Measurements from ENCODE around the gene RCHY1.

The RCHY1 gene

DNA sequence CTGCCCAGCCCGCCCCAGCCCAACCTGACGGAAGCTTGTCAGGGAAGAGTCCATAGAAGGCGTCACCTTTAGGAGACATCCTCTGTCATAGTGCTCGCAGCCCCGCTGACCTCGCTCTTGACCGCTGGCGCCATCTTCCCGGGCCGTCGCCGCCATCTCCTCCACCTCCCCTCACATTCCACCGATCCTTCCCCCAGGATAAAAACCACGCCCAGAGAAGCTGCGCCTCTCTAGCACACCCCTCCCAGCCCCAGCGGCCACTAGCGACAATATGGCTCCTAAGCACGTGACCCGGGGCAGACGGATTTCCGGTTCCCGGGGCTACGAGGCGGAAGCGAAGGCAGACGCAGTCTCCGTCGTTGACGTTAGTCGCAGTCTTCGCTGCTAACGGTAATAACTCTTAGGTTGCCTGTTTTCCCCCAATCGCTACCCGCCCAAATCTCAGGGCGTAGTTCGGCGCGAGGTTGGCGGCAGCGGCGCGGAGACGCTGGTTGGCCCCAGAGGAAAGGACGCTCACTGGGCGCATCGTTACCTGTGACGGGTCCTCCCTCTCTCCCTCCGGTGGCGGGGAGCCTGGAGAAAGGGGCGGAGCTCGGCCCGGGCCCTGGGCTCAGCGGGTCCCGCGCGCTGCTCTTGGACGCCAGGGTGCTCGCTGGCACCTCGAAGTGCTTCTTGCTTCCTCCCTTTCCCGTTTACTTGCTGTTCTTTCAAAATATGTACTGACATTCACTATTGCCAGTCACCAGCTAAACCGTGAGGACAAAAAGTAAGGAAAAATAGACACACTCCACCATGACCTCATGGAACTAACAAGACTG is at the start of gene RCHY1, which contains the start of gene THAP6:
TSS of gene RCHY1 (minus strand) at position 273 of the 818 bp plus-strand sequence. CDS start at position 156, 117 bp downstream.
TSS of gene THAP6 (plus strand) at position 343 of the 818 bp plus-strand sequence. CDS start 980 bp downstream, outside the sequence.
- 0 out of 2 replicates have a peak, but pooled peaks have one; percentile 6 for TF ChIP-seq CTCF (conservative IDR thresholded peaks at IDR 0.05)
- peak within 1 kb of the TSS; percentile 91 for H3K27ac ChIP-seq

DNA sequence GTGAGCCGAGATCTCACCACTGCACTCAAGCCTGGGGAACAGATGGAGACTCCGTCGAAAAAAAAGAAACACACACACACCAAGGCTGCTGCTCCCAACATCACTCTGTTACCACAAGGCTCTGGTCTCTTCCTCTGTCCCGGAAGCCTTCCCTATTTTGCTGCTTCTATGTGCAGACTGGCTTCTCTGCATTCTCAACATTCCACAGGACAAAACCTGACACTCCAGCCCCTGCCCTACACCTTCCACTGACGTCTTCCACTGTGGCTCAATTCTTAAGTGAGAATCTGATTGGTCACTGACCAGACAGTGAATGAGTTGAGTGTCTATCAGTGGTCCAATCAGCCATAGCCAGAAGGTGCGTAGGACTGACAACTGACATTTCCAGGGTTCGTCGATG is 47.6 kb upstream of the RCHY1 start:
- no peak for TF ChIP-seq CTCF (conservative IDR thresholded peaks at IDR 0.05)
- no peak overlapping the region for H3K27ac ChIP-seq

GRCh38 chr4:75557696-75558095 is 43.5 kb upstream of the RCHY1 start:
- H3K27ac ChIP-seq = no peak overlapping the region
- TF ChIP-seq CTCF (conservative IDR thresholded peaks at IDR 0.05) = no peak

DNA sequence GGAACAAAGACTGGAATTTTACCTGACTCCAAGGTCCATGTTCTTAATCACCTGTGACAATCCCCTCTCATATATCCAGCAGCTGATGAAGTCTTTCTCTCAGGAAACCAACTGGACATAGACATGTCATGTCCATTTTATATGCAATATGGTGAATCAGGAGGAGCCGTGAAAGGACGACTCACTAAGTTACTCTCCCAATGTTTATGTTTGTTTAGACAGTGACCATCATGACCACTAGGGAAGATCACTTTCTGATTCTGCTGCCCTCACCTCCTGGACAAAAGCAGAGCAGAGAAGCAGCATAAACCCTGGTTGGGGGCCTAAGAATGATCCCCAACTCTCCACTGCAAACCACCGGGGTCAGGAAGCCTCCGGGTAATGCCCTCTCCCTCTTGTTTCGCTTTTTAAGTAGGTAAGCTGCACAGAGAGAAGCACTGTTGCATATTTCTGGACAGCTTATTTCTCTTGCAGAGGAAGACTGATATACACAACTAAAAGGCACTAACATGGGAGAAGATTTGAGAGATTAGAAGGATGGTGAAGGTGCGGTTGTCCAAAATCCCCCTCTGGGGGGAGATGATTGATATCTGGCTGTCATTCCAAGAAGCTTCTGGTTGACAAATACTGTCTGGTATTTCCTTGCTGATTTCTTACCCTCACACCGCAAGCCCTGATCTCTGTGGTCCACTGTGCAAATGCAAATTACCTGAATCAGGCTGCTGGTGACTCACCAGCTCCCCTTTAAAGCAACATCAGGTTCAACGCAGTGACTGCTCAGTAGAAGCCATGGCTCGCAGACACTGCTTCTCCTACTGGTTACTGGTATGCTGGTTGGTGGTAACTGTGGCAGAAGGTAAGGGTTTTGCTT is 41.3 kb upstream of the RCHY1 start, which contains the start of gene ODAPH:
TSS of gene ODAPH (plus strand) at position 773 of the 871 bp plus-strand sequence. CDS start at position 790, 17 bp downstream.
- H3K27ac ChIP-seq = no peak within 1 kb of the TSS
- TF ChIP-seq CTCF (conservative IDR thresholded peaks at IDR 0.05) = no peak

DNA sequence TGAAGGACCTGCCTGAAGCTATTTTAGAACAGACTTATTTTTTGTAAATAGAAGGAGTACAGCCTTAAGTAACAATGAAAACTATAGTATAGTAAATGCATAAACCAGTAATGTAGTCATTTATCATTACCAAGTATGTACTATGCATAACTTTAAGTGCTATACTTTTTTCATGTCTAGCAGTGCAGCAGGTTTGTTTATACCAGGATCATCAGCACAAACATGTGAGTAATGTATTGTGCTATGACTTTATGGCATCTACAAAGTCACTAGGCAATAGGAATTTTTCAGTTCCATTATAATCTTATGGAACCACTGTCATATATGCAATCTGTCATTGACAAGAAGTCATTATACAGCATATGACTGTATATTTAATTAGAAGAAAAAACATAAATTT is 38.2 kb upstream of the RCHY1 start:
- TF ChIP-seq CTCF (conservative IDR thresholded peaks at IDR 0.05) = no peak
- no peak overlapping the region for H3K27ac ChIP-seq

GRCh38 chr4:75549019-75549418 is 34.8 kb upstream of the RCHY1 start:
- no peak for TF ChIP-seq CTCF (conservative IDR thresholded peaks at IDR 0.05)
- H3K27ac ChIP-seq = no peak overlapping the region
